HG03439 (cell line): ENCODE data around the gene IZUMO4.
"Not testable (repeated sequence)": the region's sequence is repeated elsewhere in the genome, so short reads cannot be mapped to it uniquely, and the experiment has no call there.

ENCODE experiments used
- ATAC-seq: cut with Tn5 transposase; IDR thresholded peaks from one replicate; pipeline ENCODE4 v1.9.1; 2021; ENCODE audit warnings: mild to moderate bottlenecking, moderate library complexity; ENCODE audit not compliant: unreplicated experiment

The IZUMO4 gene

DNA sequence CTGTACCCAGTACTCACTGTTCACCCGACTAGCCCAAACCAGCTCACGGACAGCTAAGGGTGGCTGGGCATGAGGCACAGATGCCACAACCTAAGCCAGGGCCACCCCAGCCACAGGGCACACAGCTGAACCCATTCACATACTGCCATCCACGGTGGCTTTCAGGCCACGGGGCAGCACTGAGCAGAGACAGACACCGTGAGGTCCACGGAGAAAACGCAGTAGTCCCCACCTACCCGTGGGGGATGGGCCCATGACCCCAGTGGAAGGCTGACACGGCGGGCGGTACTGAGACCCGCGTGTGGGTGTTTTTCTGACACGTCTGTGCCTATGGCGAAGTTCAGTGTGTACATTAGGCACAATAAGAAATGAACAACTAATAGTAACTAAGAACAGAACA is 25.5 kb downstream of the IZUMO4 start:
- no peak for ATAC-seq

DNA sequence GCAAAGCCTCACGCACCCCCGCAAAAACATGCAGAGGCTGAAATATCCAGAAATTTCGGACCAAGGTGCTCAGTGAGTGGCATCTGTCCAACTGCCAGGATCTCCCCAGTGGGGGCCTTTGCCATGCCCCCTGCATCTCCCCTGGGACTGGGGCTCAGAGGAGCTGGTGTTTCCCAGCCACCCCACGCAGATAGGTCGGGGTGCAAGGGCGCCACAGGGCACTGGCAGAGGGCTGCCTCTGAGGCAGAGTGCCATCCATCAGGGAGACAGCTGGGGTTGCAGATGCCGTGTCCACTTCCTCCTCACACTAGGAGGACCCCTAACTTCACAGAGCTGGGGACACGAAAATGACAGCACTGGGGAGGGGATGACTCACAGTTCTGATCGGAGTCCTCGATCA is 26.3 kb downstream of the IZUMO4 start:
- no peak for ATAC-seq

GRCh38 chr19:2123682-2124387 is 27.1 kb downstream of the IZUMO4 start:
- ATAC-seq = no peak

DNA sequence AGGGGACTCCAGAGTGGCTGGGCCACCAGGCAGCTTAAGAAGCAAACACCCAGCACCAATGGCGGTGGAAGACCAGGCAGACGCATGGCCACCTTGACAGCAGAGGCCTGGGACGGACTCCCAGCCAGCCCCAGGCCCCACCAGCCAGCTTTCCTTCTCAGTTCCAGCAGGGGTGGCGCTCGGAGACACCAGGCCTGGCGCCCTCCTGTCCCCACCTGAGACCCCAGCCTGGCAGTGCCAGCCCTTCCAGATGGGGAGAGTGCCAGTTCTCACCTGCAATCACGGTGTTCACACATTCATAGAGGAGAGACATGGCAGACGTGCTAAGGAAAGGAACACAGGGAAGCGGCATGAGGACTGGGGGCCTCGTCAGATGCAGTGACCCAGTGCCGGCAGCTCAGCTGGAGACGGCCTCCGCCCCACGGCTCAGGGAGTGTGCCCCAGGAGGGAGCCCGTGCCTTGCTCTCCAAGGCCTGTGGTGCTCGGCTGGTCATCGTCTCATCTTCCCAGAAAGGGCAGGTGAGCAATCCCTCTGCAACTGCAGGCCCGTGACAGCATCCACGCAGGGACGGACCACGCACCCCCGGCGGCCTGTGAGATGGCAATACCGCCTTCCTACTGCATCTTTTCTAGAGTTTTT is 30.3 kb downstream of the IZUMO4 start:
- no peak for ATAC-seq

DNA sequence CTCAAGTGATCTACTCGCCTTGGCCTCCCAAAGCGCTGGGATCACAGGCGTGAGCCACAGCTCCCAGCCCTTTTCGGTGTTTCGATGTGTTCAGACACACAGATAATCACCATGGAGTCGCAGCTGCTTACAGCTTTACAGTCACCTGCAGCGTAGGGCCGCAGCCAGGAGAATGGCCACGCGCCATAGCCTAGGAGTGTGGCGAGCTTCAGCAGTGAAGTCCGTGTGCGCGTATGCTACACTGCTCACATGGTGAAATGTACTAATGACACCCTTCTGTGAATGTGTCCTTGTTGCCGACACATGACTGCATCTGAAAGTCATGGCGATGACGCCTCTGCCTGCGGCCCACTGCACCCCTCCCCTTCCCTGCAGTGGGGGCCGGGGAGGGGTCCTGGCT is 31.0 kb downstream of the IZUMO4 start:
- no peak for ATAC-seq

DNA sequence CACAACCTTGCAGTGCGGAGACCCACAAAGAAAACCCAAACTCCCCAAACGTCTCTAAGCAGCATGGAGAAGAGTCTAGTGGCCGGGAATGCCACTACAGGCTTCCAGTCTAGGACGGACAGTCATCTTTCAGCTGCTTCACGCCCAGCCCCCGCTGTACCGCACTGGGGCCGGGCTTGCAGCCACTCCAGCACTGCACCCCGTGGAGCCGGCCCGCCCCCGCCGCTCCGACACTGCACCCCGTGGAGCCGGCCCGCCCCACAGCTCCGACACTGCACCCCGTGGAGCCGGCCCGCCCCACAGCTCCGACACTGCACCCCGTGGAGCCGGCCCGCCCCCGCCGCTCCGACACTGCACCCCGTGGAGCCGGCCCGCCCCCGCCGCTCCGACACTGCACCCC is 31.5 kb downstream of the IZUMO4 start:
- not testable (repeated sequence) for ATAC-seq

- ATAC-seq = no peak
Measured at GRCh38 chr19:2129022-2129421, 32.3 kb downstream of the IZUMO4 start.

DNA sequence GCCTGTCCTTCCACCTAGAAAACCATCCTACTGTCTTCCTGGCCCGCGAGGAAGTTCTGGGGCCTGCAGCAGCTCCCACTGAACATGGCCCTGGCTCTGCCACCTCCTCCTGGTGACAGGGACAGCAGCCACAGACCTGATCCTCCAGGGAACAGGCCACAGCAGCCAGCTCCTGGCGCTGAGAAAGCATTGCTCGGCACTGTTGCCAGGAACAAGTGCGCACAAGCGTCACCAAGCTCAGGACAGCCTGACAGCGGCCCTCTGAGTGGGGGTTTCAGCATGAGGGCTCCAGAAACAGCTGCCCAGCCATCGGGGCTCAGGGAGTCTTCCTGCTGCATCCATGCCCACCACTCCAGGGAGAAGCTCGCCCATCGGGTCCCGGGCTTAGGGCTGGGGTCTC is 32.8 kb downstream of the IZUMO4 start:
- no peak for ATAC-seq

GRCh38 chr19:2129892-2130770 is 33.4 kb downstream of the IZUMO4 start:
- ATAC-seq = no peak

- not testable (repeated sequence) for ATAC-seq
Measured at GRCh38 chr19:2131012-2131975, 34.6 kb downstream of the IZUMO4 start.

DNA sequence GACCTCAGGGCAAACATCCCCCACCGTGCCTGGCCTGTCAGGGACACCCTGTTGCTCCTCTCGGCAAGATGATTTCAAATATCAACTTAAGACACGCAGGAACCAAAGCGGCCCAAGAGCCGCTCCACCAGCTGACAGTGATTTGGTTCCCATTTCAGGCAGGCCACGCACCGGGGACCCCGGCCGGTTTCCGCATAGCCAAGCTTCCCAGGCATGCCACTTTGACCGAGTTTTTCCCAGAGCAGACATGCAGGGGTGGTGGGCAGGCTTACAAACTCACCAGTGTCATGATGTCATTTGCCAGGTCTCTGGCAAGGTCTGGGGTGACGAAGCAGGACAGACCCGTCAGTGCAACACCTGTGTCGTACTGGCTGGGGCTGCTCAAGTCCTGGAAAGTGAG is 35.5 kb downstream of the IZUMO4 start:
- ATAC-seq = no peak

DNA sequence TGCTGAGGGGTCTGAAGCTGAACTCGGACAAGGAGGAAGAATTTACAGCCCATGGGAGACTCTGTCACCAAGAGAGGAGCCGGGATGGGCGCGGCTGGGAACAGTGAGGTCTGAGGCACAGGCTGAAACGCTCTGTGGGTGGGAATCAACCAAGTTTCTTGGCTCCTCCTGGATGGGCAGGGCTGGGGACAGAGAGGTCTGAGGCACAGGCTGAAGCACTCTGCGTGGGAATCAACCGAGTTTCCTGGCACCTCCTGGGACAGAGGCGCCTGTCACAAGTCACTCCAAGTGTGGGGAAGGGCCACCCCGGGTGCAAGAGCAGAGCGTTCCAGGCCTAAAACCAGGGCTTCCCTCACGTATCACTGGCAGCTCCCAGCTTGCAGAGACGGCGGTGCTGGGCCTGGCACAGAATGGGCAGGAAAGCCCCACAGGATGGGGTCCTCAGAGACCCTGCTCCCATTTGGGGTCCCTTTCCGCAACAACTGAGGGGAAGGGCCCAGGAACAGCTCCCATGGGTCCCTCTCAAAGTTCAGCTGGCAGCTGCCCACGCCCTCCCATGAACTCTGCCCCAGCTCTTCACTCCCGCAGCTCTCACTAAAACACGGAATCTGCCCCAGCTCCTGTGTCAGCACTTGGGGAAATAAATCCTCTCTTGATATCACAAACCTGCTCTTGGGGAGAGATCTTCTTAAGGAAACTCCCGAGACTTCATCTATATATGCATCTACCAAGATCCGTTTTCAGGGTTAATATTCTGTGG is 36.2 kb downstream of the IZUMO4 start:
- no peak for ATAC-seq

GRCh38 chr19:2135474-2136402 is 39.0 kb downstream of the IZUMO4 start:
- ATAC-seq = no peak

DNA sequence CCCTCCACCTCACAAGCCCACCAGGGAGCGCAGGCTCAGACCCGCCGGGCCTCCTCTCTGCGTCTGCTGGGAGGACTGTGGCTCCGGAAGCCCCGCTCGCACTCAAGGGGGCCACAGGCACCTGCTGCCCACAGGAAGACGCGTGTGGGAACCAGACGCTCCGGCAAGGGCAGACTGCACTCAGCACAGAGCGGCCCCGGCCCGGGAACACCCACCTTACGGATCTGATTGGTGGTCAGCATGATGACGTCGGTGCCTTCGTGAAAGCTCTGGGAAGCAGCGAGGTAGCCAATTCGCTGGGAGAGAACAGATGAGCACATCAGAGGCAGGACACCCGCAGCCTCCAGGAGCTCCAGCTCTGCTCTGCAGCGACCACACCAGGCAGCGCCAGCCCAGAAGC is 40.1 kb downstream of the IZUMO4 start:
- ATAC-seq = no peak

- no peak for ATAC-seq
Measured at GRCh38 chr19:2138061-2138728, 41.5 kb downstream of the IZUMO4 start.

- no peak for ATAC-seq
Measured at GRCh38 chr19:2139385-2140137, 42.8 kb downstream of the IZUMO4 start.

DNA sequence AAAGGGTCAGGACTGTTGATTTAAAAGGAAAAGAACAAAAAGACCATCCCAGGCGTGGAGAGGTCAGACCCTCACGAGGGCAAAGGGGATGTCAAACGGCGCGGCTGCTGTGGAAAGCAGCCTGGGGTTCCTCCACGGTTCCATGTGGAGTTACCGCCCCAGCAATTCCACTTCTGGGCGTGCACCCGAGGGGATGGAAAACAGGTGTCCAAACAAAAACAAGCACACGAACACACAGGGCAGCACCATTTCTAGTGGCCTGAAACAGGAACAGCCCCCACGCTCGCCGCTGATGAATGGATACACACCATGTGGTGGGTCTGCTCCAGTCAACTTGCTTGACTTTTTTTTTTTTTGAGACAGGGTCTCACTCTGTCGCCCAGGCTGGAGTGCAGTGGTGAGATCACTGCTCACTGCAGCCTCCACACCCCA is 43.4 kb downstream of the IZUMO4 start:
- ATAC-seq = no peak
